Measurements from ENCODE around the gene DDX59.
"Not testable (repeated sequence)": the region's sequence is repeated elsewhere in the genome, so short reads cannot be mapped to it uniquely, and the experiment has no call there.

- TF ChIP-seq POLR2A (IDR thresholded peaks at IDR 0.05); CTCF (IDR thresholded peaks at IDR 0.05 in 4 of 5, conservative IDR thresholded peaks at IDR 0.05 in 1 of 5): not testable (repeated sequence)
Measured at GRCh38 chr1:200630515-200630899, 39.2 kb downstream of the DDX59 start.

Data from gastrocnemius medialis (tissue), 4 donors.